ENCODE data around the gene NKAIN2.
"Not testable (repeated sequence)": the region's sequence is repeated elsewhere in the genome, so short reads cannot be mapped to it uniquely, and the experiment has no call there.

NKAIN2 gene

GRCh38 chr6:123895806-123896205 is 92.1 kb downstream of the NKAIN2 start:
- DNase-seq (ENCODE audit: low read depth): no peak

- DNase-seq (ENCODE audit: low read depth): no peak
Observed at GRCh38 chr6:123896869-123897268, 93.2 kb downstream of the NKAIN2 start.

GRCh38 chr6:123897965-123898364 is 94.3 kb downstream of the NKAIN2 start:
- no peak for DNase-seq (ENCODE audit: low read depth)

- DNase-seq (ENCODE audit: low read depth): no peak
Observed at GRCh38 chr6:123898665-123899064, 95.0 kb downstream of the NKAIN2 start.

DNA sequence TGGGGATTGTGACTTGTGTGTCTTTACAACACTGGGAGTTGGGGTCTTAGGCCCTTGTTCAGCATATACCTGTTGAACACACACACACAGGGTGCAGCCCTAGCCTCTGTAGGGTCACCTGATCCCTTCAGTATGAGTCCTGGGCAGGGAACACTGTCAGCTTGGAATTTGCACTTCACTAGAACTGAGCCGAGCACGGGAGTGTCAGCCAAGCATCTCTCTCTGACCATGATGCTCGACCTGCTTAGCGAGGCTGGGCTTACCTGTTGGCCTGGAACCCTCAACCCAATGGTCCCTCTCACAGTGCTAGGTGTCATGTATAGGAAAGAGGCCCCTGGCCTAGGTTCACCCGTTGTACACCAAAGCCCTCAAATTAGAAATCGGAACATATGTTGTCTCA is 96.1 kb downstream of the NKAIN2 start:
- no peak for DNase-seq (ENCODE audit: low read depth)

DNA sequence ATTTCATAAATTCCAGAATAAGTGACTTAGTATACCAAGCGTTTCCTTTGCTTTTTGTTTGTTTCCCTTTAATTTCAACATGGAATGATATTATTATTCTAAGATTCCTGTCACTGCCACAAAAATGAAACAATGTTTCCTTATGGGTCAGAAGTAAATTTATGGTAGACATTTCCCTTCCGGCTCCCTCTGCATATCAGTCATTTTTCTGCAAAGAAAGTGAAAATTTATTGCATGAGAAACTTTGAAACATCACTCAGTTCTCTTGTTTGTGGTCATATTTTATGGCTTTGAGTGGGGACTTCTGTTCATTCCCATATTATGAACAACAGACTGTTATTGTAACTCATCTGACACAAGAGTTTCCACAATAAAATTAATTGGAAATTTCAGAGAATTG is 97.8 kb downstream of the NKAIN2 start:
- no peak for DNase-seq (ENCODE audit: low read depth)

GRCh38 chr6:123902738-123903313 is 99.2 kb downstream of the NKAIN2 start:
- DNase-seq (ENCODE audit: low read depth): no peak

DNA sequence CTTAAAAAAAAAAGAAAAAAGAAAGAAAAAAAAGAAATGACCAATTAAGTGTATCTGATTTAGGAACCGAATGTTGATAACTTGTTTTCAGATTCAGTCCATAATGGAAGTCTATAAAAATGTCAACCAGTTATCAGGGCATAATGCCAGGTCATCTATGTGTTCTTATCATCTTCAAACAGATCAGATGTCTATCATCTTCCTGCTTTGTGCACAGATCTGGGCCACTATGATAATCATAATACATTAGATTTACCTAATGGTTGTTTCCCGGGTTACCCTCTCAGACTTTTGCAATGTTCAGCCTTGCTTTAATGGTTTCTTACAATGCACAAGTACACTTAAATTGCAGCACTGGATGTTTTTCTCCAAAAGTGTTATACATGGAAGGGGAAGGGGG is 100.6 kb downstream of the NKAIN2 start:
- DNase-seq (ENCODE audit: low read depth): no peak

DNA sequence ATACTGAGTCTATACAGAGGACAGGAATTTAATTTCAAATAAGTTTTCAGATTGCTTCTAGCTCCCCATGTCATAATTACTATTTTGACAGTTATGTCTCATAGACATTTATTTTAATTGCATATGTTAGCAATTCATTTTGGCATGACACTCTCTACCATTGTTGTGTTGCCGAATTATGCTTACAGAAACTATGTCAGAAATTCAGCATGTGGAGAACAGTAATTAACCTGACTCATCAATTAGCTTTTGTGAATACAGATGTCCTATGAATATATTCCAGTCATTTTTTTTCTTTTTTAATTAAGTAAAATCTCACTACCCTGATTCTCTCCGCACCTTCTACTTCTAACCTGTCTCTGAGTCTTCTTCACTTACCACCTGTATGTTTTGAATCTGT is 105.1 kb downstream of the NKAIN2 start:
- no peak for DNase-seq (ENCODE audit: low read depth)

DNA sequence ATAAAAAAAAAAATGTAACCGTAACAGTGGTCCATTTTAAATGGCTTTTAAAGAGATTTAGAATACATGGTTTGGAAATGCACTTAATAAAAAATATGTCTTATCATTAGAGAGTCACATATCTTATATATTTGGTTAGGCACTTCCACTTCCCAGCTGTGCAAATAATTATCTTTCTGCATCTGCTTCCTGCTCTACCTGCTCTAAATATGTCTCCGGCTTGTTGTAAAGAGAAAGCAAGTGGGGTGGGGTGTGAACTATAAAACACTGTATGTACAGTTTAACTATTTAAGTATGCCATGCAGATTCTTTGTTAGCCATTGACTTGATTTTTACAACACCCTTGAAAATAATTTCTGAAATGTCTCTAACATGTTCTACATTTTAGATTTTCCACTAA is 106.3 kb downstream of the NKAIN2 start:
- no peak for DNase-seq (ENCODE audit: low read depth)

DNA sequence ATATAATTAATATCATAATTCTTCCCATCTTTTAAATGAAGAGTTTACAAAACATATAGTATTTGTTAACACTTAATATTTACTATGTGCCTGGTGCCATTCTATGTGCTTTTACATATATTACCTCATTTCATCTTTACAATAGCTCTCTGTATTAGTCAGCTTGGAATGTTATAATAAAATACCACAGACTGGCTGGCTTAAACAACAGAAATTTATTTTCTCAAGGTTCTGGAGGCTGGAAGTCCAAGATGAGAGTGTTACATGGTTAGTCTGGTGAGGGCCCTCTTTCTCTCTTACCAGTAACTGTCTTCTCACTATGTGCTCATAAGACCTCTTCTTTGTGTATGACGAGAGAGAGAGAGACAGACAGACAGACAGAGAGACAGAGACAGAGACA is 110.2 kb downstream of the NKAIN2 start:
- DNase-seq (ENCODE audit: low read depth): no peak

GRCh38 chr6:123923379-123923778 is 119.7 kb downstream of the NKAIN2 start:
- not testable (repeated sequence) for DNase-seq (ENCODE audit: low read depth)

- DNase-seq (ENCODE audit: low read depth): no peak
Observed at GRCh38 chr6:123925350-123925749, 121.7 kb downstream of the NKAIN2 start.

- no peak for DNase-seq (ENCODE audit: low read depth)
Observed at GRCh38 chr6:123925842-123926399, 122.3 kb downstream of the NKAIN2 start.

DNA sequence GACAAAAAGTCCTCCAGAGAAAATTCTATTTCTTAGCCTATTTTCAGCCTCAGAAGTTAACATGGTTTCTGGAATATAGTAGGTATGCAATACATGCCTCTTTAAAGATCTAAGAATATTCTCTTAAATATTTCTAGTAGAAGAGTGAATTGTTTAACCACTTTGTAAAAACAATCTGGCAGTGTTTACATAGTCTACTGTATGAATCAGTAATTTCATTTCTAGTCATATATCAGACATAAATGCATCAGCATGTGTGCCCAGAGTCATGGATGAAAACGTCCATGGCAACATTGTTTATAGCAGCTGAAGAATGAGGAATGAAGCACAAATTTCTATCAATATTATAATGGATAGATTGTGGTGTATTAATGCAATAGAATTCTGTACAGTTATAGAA is 124.9 kb downstream of the NKAIN2 start:
- DNase-seq (ENCODE audit: low read depth): no peak

GRCh38 chr6:123931928-123932327 is 128.3 kb downstream of the NKAIN2 start:
- no peak for DNase-seq (ENCODE audit: low read depth)

GRCh38 chr6:123940551-123940950 is 136.9 kb downstream of the NKAIN2 start:
- DNase-seq (ENCODE audit: low read depth): no peak

DNA sequence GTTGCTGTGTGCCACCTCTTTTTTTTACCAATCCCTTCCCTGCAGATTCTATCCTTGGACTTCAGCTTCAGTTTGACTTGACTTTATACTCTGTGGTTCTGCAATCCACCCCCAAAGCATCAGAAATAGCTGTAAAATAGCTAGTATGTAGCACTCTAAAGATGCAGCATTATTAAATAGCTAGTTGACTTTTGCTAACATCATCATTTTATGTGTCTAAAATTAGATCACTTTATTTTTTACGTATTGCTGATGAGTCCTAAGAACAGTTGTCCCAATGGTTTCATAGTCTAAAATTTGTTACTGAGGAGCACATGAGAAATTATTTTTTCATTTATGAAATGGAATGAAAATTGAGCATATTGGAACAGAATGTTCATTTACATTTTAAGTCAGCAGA is 138.2 kb downstream of the NKAIN2 start:
- no peak for DNase-seq (ENCODE audit: low read depth)

DNA sequence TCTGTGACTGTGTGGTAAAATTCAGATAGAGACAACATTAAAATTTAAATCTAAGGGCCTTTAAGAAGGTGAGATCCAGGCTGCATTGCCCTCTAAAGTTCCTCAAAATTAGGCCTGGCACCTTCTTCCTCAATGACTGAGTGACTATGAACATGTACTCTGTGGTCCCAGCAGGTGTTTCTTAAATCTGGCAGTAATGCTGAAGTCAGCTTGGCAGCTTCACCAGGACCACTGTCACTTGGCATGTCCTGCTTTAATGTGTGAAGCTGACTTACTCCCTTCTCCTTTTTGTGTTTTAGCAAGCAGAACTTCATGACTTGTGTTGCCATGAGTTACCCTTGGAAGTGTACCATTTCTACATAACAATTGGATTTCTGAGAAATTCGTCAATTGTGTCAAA is 141.7 kb downstream of the NKAIN2 start:
- no peak for DNase-seq (ENCODE audit: low read depth)

DNA sequence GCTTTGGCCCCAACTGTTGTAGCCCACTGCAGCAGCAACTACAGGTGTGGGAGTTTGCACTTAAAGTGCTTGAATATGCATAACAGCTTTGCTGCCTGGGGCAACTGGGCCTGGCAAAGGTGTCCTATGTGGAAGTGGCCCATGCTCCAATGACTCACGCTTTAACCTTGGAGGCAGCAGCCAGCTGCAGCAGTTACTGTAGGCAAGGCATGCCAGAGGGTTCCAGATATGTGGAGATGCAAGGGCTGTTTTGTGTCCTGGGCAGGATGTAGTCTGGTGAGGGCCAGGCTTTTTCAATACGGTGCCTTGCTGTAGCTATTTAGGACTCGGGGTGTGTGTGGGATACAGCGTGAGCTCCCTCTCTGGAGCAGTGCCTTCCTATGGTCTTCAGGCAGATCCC is 150.3 kb downstream of the NKAIN2 start:
- no peak for DNase-seq (ENCODE audit: low read depth)

- no peak for DNase-seq (ENCODE audit: low read depth)
Observed at GRCh38 chr6:123956492-123957139, 153.0 kb downstream of the NKAIN2 start.

GRCh38 chr6:123962508-123962907 is 158.8 kb downstream of the NKAIN2 start:
- no peak for DNase-seq (ENCODE audit: low read depth)

- no peak for DNase-seq (ENCODE audit: low read depth)
Observed at GRCh38 chr6:123965894-123966293, 162.2 kb downstream of the NKAIN2 start.

DNA sequence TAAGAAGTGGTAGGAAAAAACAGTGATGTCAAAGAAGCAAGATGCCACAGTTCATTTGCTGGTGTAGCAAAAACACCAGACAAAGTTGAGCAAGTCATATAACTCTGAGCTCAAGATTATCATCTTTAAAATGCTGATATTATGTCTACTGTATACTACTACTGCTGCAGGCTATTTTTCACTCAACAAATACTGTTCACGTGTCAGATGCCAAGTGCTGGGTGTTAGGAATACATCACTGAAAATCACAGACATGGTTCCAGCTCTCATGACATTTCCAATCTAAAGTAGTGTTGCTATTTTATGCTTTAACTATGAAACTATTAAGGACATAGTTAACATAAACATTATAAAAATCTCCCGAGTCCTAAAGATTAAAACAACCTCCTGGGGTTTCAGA is 163.0 kb downstream of the NKAIN2 start:
- DNase-seq (ENCODE audit: low read depth): no peak

Data from T follicular helper cell (primary cell).